ELR (cell line): ENCODE measurements around the gene FAM72A.
"Not testable (repeated sequence)": the region's sequence is repeated elsewhere in the genome, so short reads cannot be mapped to it uniquely, and the experiment has no call there.

Experiments used
- DNase-seq: peaks from one replicate; pipeline ENCODE4 v3.0.0-alpha.2; 2015; ENCODE audit warnings: low read depth

The FAM72A gene

DNA sequence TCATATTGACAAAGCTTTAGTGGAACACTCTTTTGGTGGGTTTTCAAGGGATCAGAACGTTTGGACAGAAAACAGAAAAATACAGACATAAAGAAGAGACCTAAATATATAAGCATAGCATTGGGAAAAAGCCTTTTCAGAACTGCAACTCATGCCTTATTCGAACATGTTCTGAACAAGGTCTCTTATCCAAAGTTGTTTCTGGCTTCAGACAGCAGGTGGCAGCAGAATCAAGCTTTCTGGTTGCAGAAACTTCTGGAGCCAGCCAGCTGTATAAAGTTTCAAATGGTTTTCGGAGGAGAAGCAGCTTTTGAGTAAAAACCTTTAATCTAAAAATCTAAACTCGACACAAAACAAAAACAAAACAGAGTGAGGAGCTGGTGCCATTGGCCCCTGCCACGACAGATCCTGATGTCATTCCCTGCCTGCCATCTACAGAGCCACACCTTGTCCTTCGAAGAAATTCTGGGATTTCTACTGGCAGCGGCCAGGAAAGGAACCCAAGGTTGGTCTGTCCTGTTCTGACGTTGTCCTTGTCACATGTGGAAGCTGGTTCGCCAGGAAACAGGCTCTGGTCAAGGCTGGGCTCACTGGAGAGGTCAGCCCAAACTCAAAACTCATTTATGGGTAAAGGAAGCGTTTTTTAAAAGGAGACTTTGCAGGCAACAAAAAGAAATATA is 35.1 kb downstream of the FAM72A start:
- not testable (repeated sequence) for DNase-seq

GRCh38 chr1:206145771-206146290 is 56.8 kb downstream of the FAM72A start:
- no peak for DNase-seq

GRCh38 chr1:206144605-206145004 is 58.0 kb downstream of the FAM72A start:
- no peak for DNase-seq

DNA sequence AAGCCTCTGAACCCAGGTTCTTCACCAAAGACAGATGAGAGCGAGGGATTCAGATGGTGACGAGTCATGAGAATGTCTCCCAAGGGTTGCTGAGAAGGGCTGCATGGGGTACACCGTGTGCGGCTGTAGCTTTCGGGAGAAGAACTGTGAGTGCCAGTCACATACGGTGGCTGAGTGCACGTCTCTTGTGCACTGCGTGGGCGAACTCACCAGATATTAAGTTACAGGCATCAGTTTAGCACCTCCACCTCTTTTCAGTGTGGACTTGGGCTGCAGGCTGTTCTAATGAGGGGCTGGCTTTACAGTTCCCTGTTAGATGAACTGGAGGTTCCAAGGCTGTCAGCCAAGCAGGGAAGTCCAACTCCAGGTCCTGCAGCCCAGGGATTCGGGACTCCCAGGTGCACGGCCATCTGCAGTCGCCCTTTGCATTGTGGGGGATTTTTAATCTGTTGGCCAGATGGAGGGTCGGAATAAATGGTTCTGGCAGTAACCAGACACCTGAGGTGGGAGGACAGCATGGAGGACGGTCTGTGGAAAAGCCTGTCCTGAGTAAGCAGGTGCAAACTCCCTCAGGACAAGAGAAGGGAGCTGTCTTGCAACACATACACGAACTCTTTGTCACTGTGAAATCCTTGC is 59.0 kb downstream of the FAM72A start:
- no peak for DNase-seq

DNA sequence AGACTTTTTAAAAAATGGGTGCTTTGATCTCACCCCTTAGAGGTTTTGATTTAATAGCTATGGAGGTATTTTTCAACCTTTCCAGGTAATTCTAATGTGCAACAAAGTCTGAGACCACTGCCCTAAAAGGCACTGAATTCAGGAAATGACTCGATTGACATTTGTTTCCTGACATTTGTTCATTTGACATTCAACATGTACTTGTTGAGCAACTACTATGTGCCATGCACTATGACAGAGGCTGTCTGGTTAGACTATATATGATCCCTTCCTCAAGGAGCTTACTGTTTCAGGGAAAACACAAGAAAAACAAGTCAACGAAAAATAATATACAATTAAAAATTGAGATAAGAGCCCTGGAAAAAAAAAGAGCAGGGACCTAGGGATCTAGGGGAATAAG is 59.9 kb downstream of the FAM72A start:
- no peak for DNase-seq

- no peak for DNase-seq
Measured at GRCh38 chr1:206142011-206142410, 60.6 kb downstream of the FAM72A start.

DNA sequence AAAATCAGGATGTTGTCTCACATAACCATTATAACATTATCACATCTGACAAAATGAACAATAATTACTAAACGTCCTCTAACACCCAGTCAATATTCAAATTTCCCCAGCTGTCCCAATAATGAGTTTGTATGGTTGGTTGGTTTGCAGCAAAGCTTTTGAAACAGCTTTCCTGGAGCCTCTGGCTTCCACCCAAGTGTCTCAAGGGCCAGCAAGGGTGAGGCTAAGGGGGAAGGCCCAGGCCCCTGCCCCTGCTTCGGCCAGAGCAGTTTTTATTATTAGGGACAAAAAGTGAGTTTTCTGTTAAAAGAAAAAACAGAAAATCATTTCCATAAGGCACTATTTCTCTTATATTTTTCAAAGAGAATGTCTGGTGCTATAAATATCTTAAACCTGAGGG is 66.4 kb downstream of the FAM72A start:
- DNase-seq, result no peak
